ENCODE data around the gene ZNF775.

- TF ChIP-seq POLR2AphosphoS5 (IDR thresholded peaks at IDR 0.05; ENCODE audit: low read depth, low read length) (no peak), POLR2A (IDR thresholded peaks at IDR 0.05; ENCODE audit: low read depth, low read length) (no peak)
Measured at GRCh38 chr7:150335774-150336112, 43.4 kb upstream of the ZNF775 start.

All from GM12892 (cell line).